ENCODE measurements around the gene SGCD.

DNA sequence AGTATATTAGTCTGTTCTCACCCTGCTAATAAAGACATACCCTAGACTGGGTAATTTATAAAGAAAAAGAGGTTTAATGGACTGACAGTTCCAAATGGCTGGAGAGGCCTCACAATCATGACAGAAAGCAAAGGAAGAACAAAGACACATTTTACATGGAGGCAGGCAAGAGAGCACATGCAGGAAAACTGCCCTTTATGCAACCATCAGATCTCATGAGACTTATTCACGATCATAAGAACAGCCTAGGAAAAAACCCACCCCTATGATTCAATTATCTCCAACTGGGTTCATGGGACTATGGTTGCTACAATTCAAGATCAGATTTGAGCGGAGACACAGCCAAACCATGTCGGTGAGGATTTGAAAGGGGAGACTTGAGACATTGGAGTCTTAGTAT is 270.3 kb downstream of the SGCD start:
- TF ChIP-seq EZH2 (IDR thresholded peaks at IDR 0.05) = no peak
- no peak for TF ChIP-seq POLR2AphosphoS5 (IDR thresholded peaks at IDR 0.05; ENCODE audit: borderline replicate concordance, low read depth, low read length)
- TF ChIP-seq FOXP2 (optimal IDR thresholded peaks at IDR 0.05; ENCODE audit: control extremely low read depth, extremely low read length, insufficient read depth) = no peak
